ENCODE results near the gene LAD1. TPM values are rescaled to one million over a fixed set of nuclear protein-coding genes. Genes with fewer than 3 reads are reported as not detected.
A peak's percentile ranks its signal among the peaks of the same experiment; 100 is the strongest.

LAD1 gene
- polyA plus RNA-seq, 6 donors from 2014 or later: not detected

GRCh38 chr1:201362906-201363305, 36.2 kb downstream of the LAD1 start:
- no peak for DNase-seq
- Mint-ChIP-seq H3K36me3 (no peaks in the 10 kb centered on the region), H3K4me3 (no peak overlapping the region), H3K27me3 (peaks cover 3 to 64% (median 47%) of the 10 kb centered on the region in 3 donors), H3K4me1 (no peaks in the 10 kb centered on the region), H3K27ac (no peak overlapping the region), H3K9me3 (no peaks in the 10 kb centered on the region)
- ATAC-seq (ENCODE audit: low read depth in 2 of 2): no peak

- ATAC-seq (ENCODE audit: low read depth in 2 of 2) (no peak), DNase-seq (no peak)
- H3K4me1 Mint-ChIP-seq: no peaks in the 10 kb centered on the region
- H3K36me3 Mint-ChIP-seq: no peaks in the 10 kb centered on the region
- peak overlapping the region in 1 of 6 donors; percentile 14 for H3K27ac Mint-ChIP-seq
- no peak overlapping the region for H3K4me3 Mint-ChIP-seq
- H3K9me3 Mint-ChIP-seq: no peaks in the 10 kb centered on the region
- peaks cover 3 to 58% (median 41%) of the 10 kb centered on the region in 3 donors for H3K27me3 Mint-ChIP-seq
Observed at GRCh38 chr1:201361652-201362504, 37.2 kb downstream of the LAD1 start.

GRCh38 chr1:201360901-201361651, 38.0 kb downstream of the LAD1 start:
- no peaks in the 10 kb centered on the region for H3K36me3 Mint-ChIP-seq
- ATAC-seq (ENCODE audit: low read depth in 2 of 2) (no peak), DNase-seq (no peak)
- H3K9me3 Mint-ChIP-seq: no peaks in the 10 kb centered on the region
- H3K27ac Mint-ChIP-seq: no peak overlapping the region
- no peak overlapping the region for H3K4me3 Mint-ChIP-seq
- no peaks in the 10 kb centered on the region for H3K4me1 Mint-ChIP-seq
- H3K27me3 Mint-ChIP-seq: peaks cover 3 to 50% (median 33%) of the 10 kb centered on the region in 3 donors

- DNase-seq: no peak
- H3K27me3 Mint-ChIP-seq: peaks cover 0 to 49% (median 36%) of the 10 kb centered on the region in 3 donors
- H3K9me3 Mint-ChIP-seq: no peaks in the 10 kb centered on the region
- no peak overlapping the region for H3K27ac Mint-ChIP-seq
- ATAC-seq (ENCODE audit: low read depth in 2 of 2): no peak
- no peak overlapping the region for H3K4me3 Mint-ChIP-seq
- H3K36me3 Mint-ChIP-seq: no peaks in the 10 kb centered on the region
- no peaks in the 10 kb centered on the region for H3K4me1 Mint-ChIP-seq
Observed at GRCh38 chr1:201360486-201360885, 38.6 kb downstream of the LAD1 start.

GRCh38 chr1:201359873-201360210, 39.3 kb downstream of the LAD1 start:
- H3K36me3 Mint-ChIP-seq: no peaks in the 10 kb centered on the region
- ATAC-seq (ENCODE audit: low read depth in 2 of 2) (no peak), DNase-seq (no peak)
- no peak overlapping the region for H3K27ac Mint-ChIP-seq
- no peak overlapping the region for H3K4me3 Mint-ChIP-seq
- H3K4me1 Mint-ChIP-seq: no peaks in the 10 kb centered on the region
- no peaks in the 10 kb centered on the region for H3K9me3 Mint-ChIP-seq
- H3K27me3 Mint-ChIP-seq: peaks cover 0 to 51% (median 40%) of the 10 kb centered on the region in 3 donors

GRCh38 chr1:201359031-201359872, 39.9 kb downstream of the LAD1 start:
- H3K4me3 Mint-ChIP-seq: no peak overlapping the region
- ATAC-seq (ENCODE audit: low read depth in 2 of 2) (no peak), DNase-seq (no peak)
- H3K27me3 Mint-ChIP-seq: peaks cover 0 to 56% (median 45%) of the 10 kb centered on the region in 3 donors
- H3K27ac Mint-ChIP-seq: no peak overlapping the region
- no peaks in the 10 kb centered on the region for H3K9me3 Mint-ChIP-seq
- H3K36me3 Mint-ChIP-seq: no peaks in the 10 kb centered on the region
- H3K4me1 Mint-ChIP-seq: no peaks in the 10 kb centered on the region

- H3K9me3 Mint-ChIP-seq: no peaks in the 10 kb centered on the region
- H3K36me3 Mint-ChIP-seq: no peaks in the 10 kb centered on the region
- no peak overlapping the region for H3K27ac Mint-ChIP-seq
- peaks cover 0 to 58% (median 48%) of the 10 kb centered on the region in 3 donors for H3K27me3 Mint-ChIP-seq
- no peak for DNase-seq
- no peak overlapping the region for H3K4me3 Mint-ChIP-seq
- no peaks in the 10 kb centered on the region for H3K4me1 Mint-ChIP-seq
- ATAC-seq (ENCODE audit: low read depth in 2 of 2): no peak
Observed at GRCh38 chr1:201358596-201358995, 40.5 kb downstream of the LAD1 start.

GRCh38 chr1:201357636-201358348, 41.3 kb downstream of the LAD1 start:
- Mint-ChIP-seq H3K27me3 (peaks cover 0 to 54% (median 46%) of the 10 kb centered on the region in 3 donors), H3K9me3 (no peaks in the 10 kb centered on the region), H3K27ac (peak overlapping the region in 1 of 6 donors; percentile 27), H3K4me1 (no peaks in the 10 kb centered on the region), H3K4me3 (no peak overlapping the region), H3K36me3 (no peaks in the 10 kb centered on the region)
- DNase-seq (no peak), ATAC-seq (ENCODE audit: low read depth in 2 of 2) (no peak)

- peaks cover 0 to 49% (median 42%) of the 10 kb centered on the region in 3 donors for H3K27me3 Mint-ChIP-seq
- no peaks in the 10 kb centered on the region for H3K36me3 Mint-ChIP-seq
- DNase-seq (no peak), ATAC-seq (ENCODE audit: low read depth in 2 of 2) (no peak)
- H3K4me3 Mint-ChIP-seq: no peak overlapping the region
- H3K9me3 Mint-ChIP-seq: no peaks in the 10 kb centered on the region
- H3K4me1 Mint-ChIP-seq: no peaks in the 10 kb centered on the region
- no peak overlapping the region for H3K27ac Mint-ChIP-seq
Observed at GRCh38 chr1:201357211-201357610, 41.9 kb downstream of the LAD1 start.

GRCh38 chr1:201356701-201357100, 42.4 kb downstream of the LAD1 start:
- DNase-seq (no peak), ATAC-seq (ENCODE audit: low read depth in 2 of 2) (no peak)
- Mint-ChIP-seq H3K9me3 (no peaks in the 10 kb centered on the region), H3K36me3 (no peaks in the 10 kb centered on the region), H3K4me1 (no peaks in the 10 kb centered on the region), H3K27ac (no peak overlapping the region), H3K4me3 (no peak overlapping the region), H3K27me3 (peaks cover 1 to 47% (median 37%) of the 10 kb centered on the region in 3 donors)

GRCh38 chr1:201356236-201356635, 42.9 kb downstream of the LAD1 start:
- no peak overlapping the region for H3K4me3 Mint-ChIP-seq
- no peaks in the 10 kb centered on the region for H3K4me1 Mint-ChIP-seq
- peaks cover 6 to 49% (median 37%) of the 10 kb centered on the region in 3 donors for H3K27me3 Mint-ChIP-seq
- H3K36me3 Mint-ChIP-seq: no peaks in the 10 kb centered on the region
- no peaks in the 10 kb centered on the region for H3K9me3 Mint-ChIP-seq
- DNase-seq: no peak
- ATAC-seq (ENCODE audit: low read depth in 2 of 2): no peak
- no peak overlapping the region for H3K27ac Mint-ChIP-seq

GRCh38 chr1:201355471-201355870, 43.7 kb downstream of the LAD1 start:
- DNase-seq (no peak), ATAC-seq (ENCODE audit: low read depth in 2 of 2) (no peak)
- Mint-ChIP-seq H3K36me3 (no peaks in the 10 kb centered on the region), H3K4me3 (no peak overlapping the region), H3K27ac (no peak overlapping the region), H3K27me3 (peaks cover 13 to 56% (median 35%) of the 10 kb centered on the region in 3 donors), H3K4me1 (no peaks in the 10 kb centered on the region), H3K9me3 (no peaks in the 10 kb centered on the region)

- DNase-seq (no peak), ATAC-seq (ENCODE audit: low read depth in 2 of 2) (no peak)
- Mint-ChIP-seq H3K27ac (no peak overlapping the region), H3K4me1 (no peaks in the 10 kb centered on the region), H3K36me3 (no peaks in the 10 kb centered on the region), H3K9me3 (no peaks in the 10 kb centered on the region), H3K27me3 (peaks cover 15 to 56% (median 35%) of the 10 kb centered on the region in 3 donors), H3K4me3 (no peak overlapping the region)
Observed at GRCh38 chr1:201354901-201355295, 44.2 kb downstream of the LAD1 start.

Data from naive B cell (primary cell).